Vagina (tissue), 2 donors: ENCODE data around the gene BCL2L13.

ENCODE experiments used
- POLR2A ChIP-seq, 2 donors: fragments of 450-650 bp; IDR thresholded peaks; one replicate each; pipeline ENCODE4 v1.6.1; 2017; ENCODE audit warnings: antibody characterized with exemption in 2 of 2, mild to moderate bottlenecking in 2 of 2, moderate library complexity in 2 of 2
- POLR2AphosphoS5 ChIP-seq, 2 donors: sonication (generic); formaldehyde crosslinking; IDR thresholded peaks; one replicate each; pipeline ENCODE4 v1.9.0; 2017; ENCODE audit warnings: antibody characterized with exemption in 2 of 2, mild to moderate bottlenecking in 2 of 2, low read depth in 1 of 2; ENCODE audit not compliant: insufficient read depth in 1 of 2
- TF ChIP-seq, protein P1 (sequence below), 3 experiments: fragments of 450-650 bp in 2 of 3; fragments of 200-600 bp in 1 of 3; sonication (generic) in 1 of 3; IDR thresholded peaks; one replicate each; pipeline ENCODE4 v1.5.1; 2017 to 2019; ENCODE audit warnings: antibody characterized with exemption in 3 of 3, mild to moderate bottlenecking in 2 of 3, moderate library complexity in 2 of 3

DNA sequence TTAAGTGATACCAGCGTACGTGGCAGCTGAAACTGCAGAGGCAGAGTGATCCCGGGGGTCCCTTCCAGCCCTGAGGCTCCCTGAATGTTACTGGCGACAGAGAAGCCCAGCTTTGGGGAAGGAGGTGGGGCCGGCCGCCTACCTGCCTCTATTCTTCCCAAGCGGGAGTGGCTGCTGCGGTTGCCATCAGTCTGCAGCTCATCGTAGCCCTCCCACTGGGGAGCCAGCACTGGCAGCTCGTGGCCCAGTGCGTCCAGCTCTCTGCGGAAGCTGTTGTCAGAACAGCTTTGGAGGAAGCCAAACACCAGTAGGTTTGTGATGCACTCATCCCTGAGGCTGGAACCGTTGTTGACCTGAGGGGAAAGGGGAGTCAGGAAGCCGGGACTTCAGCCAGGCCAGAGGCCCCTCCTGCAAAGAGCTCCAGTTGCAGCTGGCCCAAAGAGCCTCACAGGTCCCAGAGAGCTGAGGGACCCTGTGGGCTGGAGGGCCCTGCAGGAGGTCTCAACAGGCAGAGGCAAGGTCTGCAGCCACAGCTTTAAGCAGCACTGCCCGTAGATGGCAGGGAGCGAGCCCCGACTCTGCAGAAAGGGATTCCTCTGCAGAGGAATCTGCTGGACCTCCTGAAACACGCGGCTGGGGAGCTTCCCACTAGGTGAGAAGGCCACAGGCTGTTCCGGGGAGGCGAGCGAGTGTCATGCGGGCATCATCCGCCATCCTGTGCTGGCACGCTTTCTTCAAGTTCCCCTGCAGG is 105.3 kb downstream of the BCL2L13 start:
- TF ChIP-seq, protein P1, sequence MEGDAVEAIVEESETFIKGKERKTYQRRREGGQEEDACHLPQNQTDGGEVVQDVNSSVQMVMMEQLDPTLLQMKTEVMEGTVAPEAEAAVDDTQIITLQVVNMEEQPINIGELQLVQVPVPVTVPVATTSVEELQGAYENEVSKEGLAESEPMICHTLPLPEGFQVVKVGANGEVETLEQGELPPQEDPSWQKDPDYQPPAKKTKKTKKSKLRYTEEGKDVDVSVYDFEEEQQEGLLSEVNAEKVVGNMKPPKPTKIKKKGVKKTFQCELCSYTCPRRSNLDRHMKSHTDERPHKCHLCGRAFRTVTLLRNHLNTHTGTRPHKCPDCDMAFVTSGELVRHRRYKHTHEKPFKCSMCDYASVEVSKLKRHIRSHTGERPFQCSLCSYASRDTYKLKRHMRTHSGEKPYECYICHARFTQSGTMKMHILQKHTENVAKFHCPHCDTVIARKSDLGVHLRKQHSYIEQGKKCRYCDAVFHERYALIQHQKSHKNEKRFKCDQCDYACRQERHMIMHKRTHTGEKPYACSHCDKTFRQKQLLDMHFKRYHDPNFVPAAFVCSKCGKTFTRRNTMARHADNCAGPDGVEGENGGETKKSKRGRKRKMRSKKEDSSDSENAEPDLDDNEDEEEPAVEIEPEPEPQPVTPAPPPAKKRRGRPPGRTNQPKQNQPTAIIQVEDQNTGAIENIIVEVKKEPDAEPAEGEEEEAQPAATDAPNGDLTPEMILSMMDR (IDR thresholded peaks at IDR 0.05): no peak
- TF ChIP-seq POLR2A (IDR thresholded peaks at IDR 0.05): no peak
- TF ChIP-seq POLR2AphosphoS5 (IDR thresholded peaks at IDR 0.05; ENCODE audit: insufficient read depth in 1 of 2, low read depth in 1 of 2): no peak
